ENCODE measurements around the gene PRKCE.

GRCh38 chr2:46012618-46013240 lies 361.3 kb downstream of the PRKCE start:
- TF ChIP-seq, protein P1, sequence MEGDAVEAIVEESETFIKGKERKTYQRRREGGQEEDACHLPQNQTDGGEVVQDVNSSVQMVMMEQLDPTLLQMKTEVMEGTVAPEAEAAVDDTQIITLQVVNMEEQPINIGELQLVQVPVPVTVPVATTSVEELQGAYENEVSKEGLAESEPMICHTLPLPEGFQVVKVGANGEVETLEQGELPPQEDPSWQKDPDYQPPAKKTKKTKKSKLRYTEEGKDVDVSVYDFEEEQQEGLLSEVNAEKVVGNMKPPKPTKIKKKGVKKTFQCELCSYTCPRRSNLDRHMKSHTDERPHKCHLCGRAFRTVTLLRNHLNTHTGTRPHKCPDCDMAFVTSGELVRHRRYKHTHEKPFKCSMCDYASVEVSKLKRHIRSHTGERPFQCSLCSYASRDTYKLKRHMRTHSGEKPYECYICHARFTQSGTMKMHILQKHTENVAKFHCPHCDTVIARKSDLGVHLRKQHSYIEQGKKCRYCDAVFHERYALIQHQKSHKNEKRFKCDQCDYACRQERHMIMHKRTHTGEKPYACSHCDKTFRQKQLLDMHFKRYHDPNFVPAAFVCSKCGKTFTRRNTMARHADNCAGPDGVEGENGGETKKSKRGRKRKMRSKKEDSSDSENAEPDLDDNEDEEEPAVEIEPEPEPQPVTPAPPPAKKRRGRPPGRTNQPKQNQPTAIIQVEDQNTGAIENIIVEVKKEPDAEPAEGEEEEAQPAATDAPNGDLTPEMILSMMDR (conservative IDR thresholded peaks at IDR 0.05) = no peak
- TF ChIP-seq EZH2 (IDR thresholded peaks at IDR 0.05; ENCODE audit: low read depth) = no peak
